HEK293T (cell line): ENCODE results near the gene NMT1.
"Not testable (repeated sequence)": the region's sequence is repeated elsewhere in the genome, so short reads cannot be mapped to it uniquely, and the experiment has no call there.

ENCODE experiments used
- CTCF ChIA-PET: fragments of 350-600 bp; formaldehyde crosslinking; extraction: SDS; loops from one replicate; lab custom pipeline; 2021; ENCODE audit warnings: antibody characterized with exemption, inconsistent platforms; lab: Yijun Ruan, JAX
- POLR2A ChIA-PET: fragments of 350-600 bp; formaldehyde crosslinking; extraction: SDS; loops from one replicate; lab custom pipeline; 2020; ENCODE audit warnings: antibody characterized with exemption, inconsistent platforms; lab: Yijun Ruan, JAX
- DNase-seq: peaks from one replicate; pipeline ENCODE4 v3.0.0; 2012; ENCODE audit warnings: mixed read lengths; ENCODE audit errors: extremely low spot score
- ARNT ChIP-seq: fragments of 450-650 bp; IDR thresholded peaks from 2 replicates; pipeline ENCODE4 v1.6.1; 2017; ENCODE audit warnings: mild to moderate bottlenecking
- BHLHE40 ChIP-seq: fragments of 450-650 bp; IDR thresholded peaks from 2 replicates; pipeline ENCODE4 v1.6.1; 2016; ENCODE audit warnings: mild to moderate bottlenecking, moderate library complexity, borderline replicate concordance
- CTBP1 ChIP-seq: fragments of 450-650 bp; IDR thresholded peaks from 2 replicates; pipeline ENCODE4 v1.6.1; 2016; ENCODE audit warnings: borderline replicate concordance
- ELF4 ChIP-seq: fragments of 450-650 bp; IDR thresholded peaks from 2 replicates; pipeline ENCODE4 v1.6.1; 2017; ENCODE audit warnings: antibody characterized with exemption
- FOXA1 ChIP-seq: fragments of 450-650 bp; IDR thresholded peaks from 2 replicates; pipeline ENCODE4 v1.6.1; 2016; ENCODE audit warnings: mild to moderate bottlenecking
- FOXK2 ChIP-seq: fragments of 450-650 bp; IDR thresholded peaks from 2 replicates; pipeline ENCODE4 v1.6.1; 2016; ENCODE audit warnings: mild to moderate bottlenecking
- FOXM1 ChIP-seq: fragments of 450-650 bp; IDR thresholded peaks from 2 replicates; pipeline ENCODE4 v1.6.1; 2017; ENCODE audit warnings: mild to moderate bottlenecking, borderline replicate concordance
- HDGF ChIP-seq: fragments of 450-650 bp; IDR thresholded peaks from 2 replicates; pipeline ENCODE4 v1.6.1; 2017; ENCODE audit warnings: antibody characterized with exemption, borderline replicate concordance
- L3MBTL2 ChIP-seq: fragments of 450-650 bp; conservative IDR thresholded peaks from 2 replicates; pipeline ENCODE4 v1.6.1; 2016; ENCODE audit warnings: mild to moderate bottlenecking
- LEF1 ChIP-seq: fragments of 450-650 bp; IDR thresholded peaks from 2 replicates; pipeline ENCODE4 v1.6.1; 2017; ENCODE audit warnings: mild to moderate bottlenecking, borderline replicate concordance
- NFRKB ChIP-seq: fragments of 450-650 bp; IDR thresholded peaks from 2 replicates; pipeline ENCODE4 v1.6.1; 2016; ENCODE audit warnings: mild to moderate bottlenecking, moderate library complexity
- SP1 ChIP-seq: fragments of 450-650 bp; IDR thresholded peaks from 2 replicates; pipeline ENCODE4 v1.6.1; 2017
- SUZ12 ChIP-seq: fragments of 450-650 bp; IDR thresholded peaks from 2 replicates; pipeline ENCODE4 v1.6.1; 2016; ENCODE audit warnings: mild to moderate bottlenecking
- TARDBP ChIP-seq: fragments of 450-650 bp; IDR thresholded peaks from 2 replicates; pipeline ENCODE4 v1.6.1; 2016
- ZNF384 ChIP-seq: fragments of 450-650 bp; IDR thresholded peaks from 2 replicates; pipeline ENCODE4 v1.6.1; 2016
- TF ChIP-seq, protein P1 (sequence below): fragments of 450-650 bp; IDR thresholded peaks from 2 replicates; pipeline ENCODE4 v1.6.1; 2016

Gene NMT1

DNA sequence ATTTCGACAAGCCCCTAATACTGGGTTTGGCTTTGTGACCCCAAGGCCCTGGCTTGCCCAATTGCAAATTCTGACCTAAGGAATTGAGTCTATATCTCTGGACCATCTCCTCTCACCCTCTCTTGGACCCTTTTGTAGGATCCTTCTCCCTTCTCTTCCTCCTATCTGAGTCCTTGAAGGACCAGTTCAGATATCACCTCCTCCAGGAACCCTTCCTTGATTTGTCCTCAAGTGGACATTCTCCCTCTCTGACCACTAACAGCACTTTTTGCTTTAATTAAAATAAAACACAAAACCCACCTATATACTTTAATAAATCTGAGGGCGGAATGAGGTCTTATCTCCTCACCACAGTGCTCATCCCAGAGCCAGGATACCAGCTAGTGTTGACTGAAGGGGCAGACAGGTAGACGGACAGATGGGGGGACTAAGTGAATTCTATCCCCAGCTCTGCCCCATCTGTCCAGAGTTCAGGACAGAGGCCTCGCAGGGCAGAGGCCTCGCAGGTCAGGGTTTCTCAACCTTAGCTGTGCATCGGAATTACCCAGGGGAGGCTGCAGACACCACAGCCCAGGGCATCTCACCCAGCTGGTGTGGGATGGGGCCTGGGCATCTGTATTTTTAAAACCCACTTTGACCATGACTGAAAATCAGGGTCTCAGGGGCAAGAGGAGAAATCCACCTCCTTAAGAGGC, 62.1 kb downstream of the NMT1 start:
- POLR2A ChIA-PET, result no interaction called here
- no peak for DNase-seq
- TF ChIP-seq SP1 (no peak), LEF1 (no peak)
- TF ChIP-seq, protein P1, sequence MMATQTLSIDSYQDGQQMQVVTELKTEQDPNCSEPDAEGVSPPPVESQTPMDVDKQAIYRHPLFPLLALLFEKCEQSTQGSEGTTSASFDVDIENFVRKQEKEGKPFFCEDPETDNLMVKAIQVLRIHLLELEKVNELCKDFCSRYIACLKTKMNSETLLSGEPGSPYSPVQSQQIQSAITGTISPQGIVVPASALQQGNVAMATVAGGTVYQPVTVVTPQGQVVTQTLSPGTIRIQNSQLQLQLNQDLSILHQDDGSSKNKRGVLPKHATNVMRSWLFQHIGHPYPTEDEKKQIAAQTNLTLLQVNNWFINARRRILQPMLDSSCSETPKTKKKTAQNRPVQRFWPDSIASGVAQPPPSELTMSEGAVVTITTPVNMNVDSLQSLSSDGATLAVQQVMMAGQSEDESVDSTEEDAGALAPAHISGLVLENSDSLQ, result no peak
- CTCF ChIA-PET, result interaction anchor here (0.8 to 1.4 kb wide), 2 partner anchors 24 to 38 kb away, joined by 3 to 5 read pairs; no protein-coding TSS in a partner anchor

DNA sequence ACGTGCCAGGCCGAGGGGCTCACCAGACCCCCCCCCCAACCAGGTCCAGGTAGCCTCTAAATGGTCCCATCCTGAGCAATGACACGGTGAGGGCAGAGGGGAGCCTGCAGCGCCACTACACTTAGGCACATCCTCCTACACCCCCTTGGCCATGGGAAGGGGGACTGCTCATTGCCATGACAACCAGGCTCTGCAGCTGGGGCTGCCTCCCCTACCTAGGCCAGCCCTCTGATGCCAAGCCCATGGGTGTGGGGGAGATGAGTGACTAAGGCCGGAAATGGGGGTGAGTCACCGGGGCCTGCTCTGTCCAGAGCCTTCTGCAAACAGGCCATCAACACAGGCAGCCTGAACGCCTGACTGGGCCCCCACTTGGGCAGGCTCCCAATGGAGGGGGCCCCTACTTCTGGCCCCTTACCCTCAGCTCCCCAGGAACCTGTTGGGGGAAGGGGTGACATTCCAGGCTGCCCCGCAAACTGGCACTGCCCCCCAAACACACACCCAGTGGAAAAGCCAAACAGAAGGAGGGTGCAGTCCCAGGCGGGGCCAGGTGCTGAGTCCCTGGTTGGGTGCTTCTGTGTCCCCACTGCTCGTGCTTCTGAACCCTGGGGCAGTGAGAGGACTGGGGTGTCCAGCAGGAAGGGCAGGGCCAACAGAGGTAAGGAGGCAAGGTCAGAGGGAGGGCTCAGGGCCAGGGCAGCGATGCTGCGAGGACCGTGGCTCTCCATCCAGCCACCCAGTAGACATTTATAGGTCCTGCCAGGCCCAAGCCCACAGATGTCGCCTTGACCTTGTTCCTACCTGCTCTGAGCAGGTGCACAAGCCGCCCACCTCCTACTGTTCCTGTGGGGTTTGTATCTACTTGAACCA, 63.0 kb downstream of the NMT1 start:
- TF ChIP-seq L3MBTL2 (no peak), BHLHE40 (no peak), FOXK2 (no peak)
- ChIA-PET POLR2A (interaction anchor here (0.8 kb wide), 1 partner anchor 73 kb away, joined by 3 read pairs; no protein-coding TSS in a partner anchor), CTCF (interaction anchor here (1.4 kb wide), 1 partner anchor 25 kb away, joined by 5 read pairs; no protein-coding TSS in a partner anchor)
- DNase-seq, result no peak

GRCh38 chr17:45124797-45125122, 63.6 kb downstream of the NMT1 start:
- ChIA-PET CTCF (interaction anchor here (1.3 to 1.4 kb wide), 2 partner anchors 11 to 26 kb away, joined by 4 to 5 read pairs; partner anchors contain the start of gene ACBD4), POLR2A (interaction anchor here (0.8 to 1.3 kb wide), 2 partner anchors 24 to 73 kb away, joined by 3 to 4 read pairs; partner anchors contain the start of gene HEXIM1)

DNA sequence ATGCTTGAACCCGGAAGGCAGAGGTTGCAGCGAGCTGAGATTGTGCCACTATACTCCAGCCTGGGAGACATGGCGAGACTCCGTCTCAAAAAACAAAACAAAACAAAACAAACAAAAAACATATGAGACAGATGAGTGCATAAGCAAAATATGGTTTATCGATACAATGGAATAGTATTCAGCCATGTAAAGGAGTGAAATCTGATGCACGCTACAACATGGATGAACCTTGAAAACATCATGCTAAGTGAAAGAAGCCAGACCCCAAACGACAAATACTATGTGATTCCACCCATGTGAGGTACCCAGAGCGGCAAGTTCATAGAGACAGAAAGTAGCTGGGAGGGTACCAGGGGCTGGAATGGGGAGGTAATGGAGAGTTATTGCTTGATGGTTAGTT, 64.4 kb downstream of the NMT1 start:
- no peak for DNase-seq
- CTCF ChIA-PET, result interaction anchor here (1.3 kb wide), 1 partner anchor 10 kb away, joined by 4 read pairs; the partner anchor contains the start of gene ACBD4
- no peak for TF ChIP-seq ARNT
- no peak for TF ChIP-seq LEF1
- TF ChIP-seq FOXA1, result no peak
- TF ChIP-seq NFRKB, result no peak
- no peak for TF ChIP-seq ELF4
- TF ChIP-seq FOXM1, result no peak
- TF ChIP-seq ZNF384, result no peak
- no peak for TF ChIP-seq SP1
- TF ChIP-seq, protein P1, result no peak
- no peak for TF ChIP-seq CTBP1
- TF ChIP-seq L3MBTL2, result no peak
- TF ChIP-seq TARDBP, result no peak
- POLR2A ChIA-PET, result interaction anchor here (1.3 kb wide), 1 partner anchor 23 kb away, joined by 4 read pairs; the partner anchor contains the start of gene HEXIM1

More at GRCh38 chr17:45124797-45125122, 63.6 kb downstream of the NMT1 start:
- DNase-seq, result not testable (repeated sequence)

- ChIA-PET POLR2A (no interaction called here), CTCF (interaction anchor here (1.2 kb wide), 1 partner anchor 9 kb away, joined by 4 read pairs; the partner anchor contains the start of gene ACBD4)
- TF ChIP-seq HDGF (no peak), CTBP1 (no peak), ZNF384 (no peak), LEF1 (no peak), ARNT (no peak), NFRKB (no peak), FOXM1 (no peak), FOXK2 (no peak), BHLHE40 (no peak), SP1 (no peak), ELF4 (no peak), SUZ12 (no peak), FOXA1 (no peak), L3MBTL2 (no peak), TARDBP (no peak)
- TF ChIP-seq, protein P1, result no peak
- no peak for DNase-seq
Observed at GRCh38 chr17:45127207-45127547, 66.1 kb downstream of the NMT1 start.

DNA sequence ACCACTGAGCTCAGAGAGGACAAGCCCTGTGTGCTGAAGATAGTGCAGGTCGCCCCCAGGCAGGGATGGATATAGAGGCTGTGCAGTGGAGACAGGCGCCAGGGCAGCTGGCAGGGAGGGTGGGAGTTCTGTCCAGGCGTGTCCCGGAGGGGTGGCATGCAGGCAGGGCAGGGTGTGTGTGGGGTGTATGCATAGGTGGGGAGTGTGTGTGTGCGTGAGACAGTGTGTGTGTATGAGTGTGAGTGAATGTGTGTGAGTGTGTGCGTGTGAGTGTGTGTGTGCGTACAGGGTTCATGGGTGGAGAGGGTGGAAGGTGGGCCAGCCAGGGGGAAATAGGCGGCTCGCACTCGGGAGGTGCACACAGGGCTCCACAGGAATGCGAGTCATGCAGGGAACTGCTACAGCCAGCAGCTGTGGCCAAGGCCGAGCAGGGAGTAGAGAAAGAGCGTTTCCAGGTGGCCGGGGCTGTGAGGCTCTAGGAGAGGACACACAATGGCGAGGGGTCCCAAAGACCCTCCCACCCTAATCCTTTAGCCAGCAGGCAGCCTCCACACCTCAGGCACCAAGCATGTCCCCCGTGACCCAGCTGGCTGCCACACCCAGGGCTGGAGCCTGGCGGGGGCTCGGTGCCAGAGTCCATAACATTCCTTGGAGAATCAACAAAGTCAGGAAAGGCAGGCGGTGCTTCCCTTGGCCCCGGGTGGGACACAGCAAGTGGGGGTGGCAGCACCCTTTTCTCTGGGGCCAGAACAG, 66.6 kb downstream of the NMT1 start:
- ChIA-PET POLR2A (no interaction called here), CTCF (interaction anchor here (1.2 kb wide), 1 partner anchor 8 kb away, joined by 4 read pairs; the partner anchor contains the start of gene ACBD4)
- no peak for TF ChIP-seq HDGF
- TF ChIP-seq, protein P1, result no peak
- no peak for TF ChIP-seq L3MBTL2
- no peak for TF ChIP-seq FOXK2
- no peak for TF ChIP-seq NFRKB
- no peak for TF ChIP-seq FOXM1
- no peak for TF ChIP-seq BHLHE40
- no peak for TF ChIP-seq SUZ12
- no peak for TF ChIP-seq ZNF384
- TF ChIP-seq ARNT, result no peak
- no peak for TF ChIP-seq ELF4
- no peak for TF ChIP-seq LEF1
- no peak for TF ChIP-seq CTBP1
- no peak for TF ChIP-seq FOXA1
- no peak for DNase-seq
